Upper lobe of right lung (tissue), 1 donor: ENCODE results near the gene SLC26A3. TPM values are rescaled to one million over a fixed set of nuclear protein-coding genes. Genes with fewer than 3 reads are reported as not detected.

ENCODE experiments used
- ATAC-seq: fragments of 200-7000 bp; cut with Tn5 transposase; one replicate; pipeline ENCODE4 v1.9.1; 2020; ENCODE audit warnings: mild to moderate bottlenecking, moderate library complexity
- DNase-seq: peaks from one replicate; pipeline ENCODE4 v3.0.0-alpha.2; 2020
- H3K27ac ChIP-seq: fragments of 200-600 bp; one replicate; pipeline ENCODE4 v1.8.0; 2022
- H3K27me3 ChIP-seq: fragments of 200-600 bp; one replicate; pipeline ENCODE4 v1.8.0; 2022; ENCODE audit warnings: mild to moderate bottlenecking
- H3K36me3 ChIP-seq: fragments of 200-600 bp; one replicate; pipeline ENCODE4 v1.8.0; 2022
- H3K4me1 ChIP-seq: fragments of 200-600 bp; one replicate; pipeline ENCODE4 v1.8.0; 2022
- H3K4me3 ChIP-seq: fragments of 200-600 bp; one replicate; pipeline ENCODE4 v1.8.0; 2022; ENCODE audit warnings: mild to moderate bottlenecking
- H3K9me3 ChIP-seq: fragments of 200-600 bp; one replicate; pipeline ENCODE4 v1.8.0; 2022
- CTCF ChIP-seq: fragments of 200-600 bp; IDR thresholded peaks from one replicate; pipeline ENCODE4 v1.8.0; 2022; ENCODE audit warnings: antibody characterized with exemption
- intact Hi-C: fragments of 100-400 bp; cut with DNase I; formaldehyde crosslinking; loops from one replicate; pipeline ENCODE4 v1.11.0; 2022
- total RNA-seq: library from RNA; stranded (reverse); fragmentation: NEBNext Ultra II Directional; extraction: Animal tissue kit (Norgen Biotek cat#: 25700); gene quantifications from one replicate; pipeline ENCODE4 v1.2.1, GENCODE V29; 2021
- donor health status: DM: no; HTN: yes; CAD: no; lungs with severe emphysema.

Gene SLC26A3
- total RNA-seq, 1 donor from 2014 or later = not detected

- intact Hi-C loops = no loop called here
Observed at GRCh38 chr7:107799647-107800264, 3.3 kb downstream of the SLC26A3 start.

GRCh38 chr7:107792364-107792763 lies 10.7 kb downstream of the SLC26A3 start:
- TF ChIP-seq CTCF = no peak
- intact Hi-C loops = no loop called here

More at GRCh38 chr7:107799647-107800264, 3.3 kb downstream of the SLC26A3 start:
- peaks cover 3% of the 10 kb centered on the region for H3K4me1 ChIP-seq
- TF ChIP-seq CTCF = no peak
- H3K27ac ChIP-seq = no peak overlapping the region
- H3K36me3 ChIP-seq = no peaks in the 10 kb centered on the region
- no peak for DNase-seq
- no peaks in the 10 kb centered on the region for H3K27me3 ChIP-seq
- H3K9me3 ChIP-seq = no peaks in the 10 kb centered on the region
- no peak overlapping the region for H3K4me3 ChIP-seq
- ATAC-seq = no peak

GRCh38 chr7:107789647-107790046 lies 13.4 kb downstream of the SLC26A3 start:
- no peak for ATAC-seq
- H3K4me3 ChIP-seq = no peak overlapping the region
- H3K9me3 ChIP-seq = no peaks in the 10 kb centered on the region
- no peak overlapping the region for H3K27ac ChIP-seq
- intact Hi-C loops = no loop called here
- no peaks in the 10 kb centered on the region for H3K36me3 ChIP-seq
- no peak for DNase-seq
- no peaks in the 10 kb centered on the region for H3K27me3 ChIP-seq
- no peak for TF ChIP-seq CTCF
- no peaks in the 10 kb centered on the region for H3K4me1 ChIP-seq

More at GRCh38 chr7:107792364-107792763, 10.7 kb downstream of the SLC26A3 start:
- Histone ChIP-seq H3K27ac (no peak overlapping the region), H3K36me3 (no peaks in the 10 kb centered on the region), H3K4me1 (no peaks in the 10 kb centered on the region), H3K9me3 (no peaks in the 10 kb centered on the region), H3K27me3 (no peaks in the 10 kb centered on the region), H3K4me3 (no peak overlapping the region)
- ATAC-seq = no peak
- DNase-seq = no peak

- H3K27me3 ChIP-seq = no peaks in the 10 kb centered on the region
- DNase-seq = no peak
- no peaks in the 10 kb centered on the region for H3K9me3 ChIP-seq
- ATAC-seq = no peak
- no peak overlapping the region for H3K4me3 ChIP-seq
- no peaks in the 10 kb centered on the region for H3K36me3 ChIP-seq
- H3K4me1 ChIP-seq = no peaks in the 10 kb centered on the region
- H3K27ac ChIP-seq = no peak overlapping the region
- no peak for TF ChIP-seq CTCF
- intact Hi-C loops = no loop called here
Observed at GRCh38 chr7:107788662-107789061, 14.4 kb downstream of the SLC26A3 start.

GRCh38 chr7:107788216-107788615 lies 14.8 kb downstream of the SLC26A3 start:
- ATAC-seq = no peak
- intact Hi-C loops = no loop called here

More at GRCh38 chr7:107788216-107788615, 14.8 kb downstream of the SLC26A3 start:
- no peaks in the 10 kb centered on the region for H3K4me1 ChIP-seq
- H3K4me3 ChIP-seq = no peak overlapping the region
- no peaks in the 10 kb centered on the region for H3K9me3 ChIP-seq
- no peak overlapping the region for H3K27ac ChIP-seq
- H3K27me3 ChIP-seq = no peaks in the 10 kb centered on the region
- no peak for DNase-seq
- TF ChIP-seq CTCF = no peak
- no peaks in the 10 kb centered on the region for H3K36me3 ChIP-seq
